Measurements from ENCODE around the gene ATP6V1F. TPM values are rescaled to one million over a fixed set of nuclear protein-coding genes. Genes with fewer than 3 reads are reported as not detected.
A peak's percentile ranks its signal among the peaks of the same experiment; 100 is the strongest.

Gene ATP6V1F
- total RNA-seq, 1 donor from 2014 or later, result 69.5 TPM

- no peak overlapping the region for H3K4me3 ChIP-seq (ENCODE audit: low read depth, low read length)
- no peak for TF ChIP-seq CTCF (conservative IDR thresholded peaks at IDR 0.05; ENCODE audit: low read depth, low read length)
- DNase-seq (ENCODE audit: low read depth), result no peak
Observed at GRCh38 chr7:128826916-128827247, 35.8 kb upstream of the ATP6V1F start.

GRCh38 chr7:128827248-128827958 lies 35.3 kb upstream of the ATP6V1F start:
- TF ChIP-seq CTCF (conservative IDR thresholded peaks at IDR 0.05; ENCODE audit: low read depth, low read length), result no peak
- DNase-seq (ENCODE audit: low read depth), result no peak

GRCh38 chr7:128827971-128828711 lies 34.5 kb upstream of the ATP6V1F start:
- DNase-seq (ENCODE audit: low read depth), result no peak
- no peak for TF ChIP-seq CTCF (conservative IDR thresholded peaks at IDR 0.05; ENCODE audit: low read depth, low read length)
- H3K4me3 ChIP-seq (ENCODE audit: low read depth, low read length), result no peak overlapping the region

More at GRCh38 chr7:128827248-128827958, 35.3 kb upstream of the ATP6V1F start:
- no peak overlapping the region for H3K4me3 ChIP-seq (ENCODE audit: low read depth, low read length)

- no peak for DNase-seq (ENCODE audit: low read depth)
- TF ChIP-seq CTCF (conservative IDR thresholded peaks at IDR 0.05; ENCODE audit: low read depth, low read length), result no peak
- H3K4me3 ChIP-seq (ENCODE audit: low read depth, low read length), result peak overlapping the region; percentile 48
Observed at GRCh38 chr7:128829391-128830166, 33.1 kb upstream of the ATP6V1F start.

GRCh38 chr7:128830231-128831177 lies 32.2 kb upstream of the ATP6V1F start, which contains the start of gene FLNC:
TSS of gene FLNC (plus strand) at chr7:128830406. CDS start at chr7:128830638, 232 bp downstream.
- TF ChIP-seq CTCF (conservative IDR thresholded peaks at IDR 0.05; ENCODE audit: low read depth, low read length), result no peak
- H3K4me3 ChIP-seq (ENCODE audit: low read depth, low read length), result peak within 1 kb of the TSS; percentile 48
- no peak for DNase-seq (ENCODE audit: low read depth)
